ENCODE results near the gene LRRC51. TPM values are rescaled to one million over a fixed set of nuclear protein-coding genes. Genes with fewer than 3 reads are reported as not detected.
"Not testable (repeated sequence)": the region's sequence is repeated elsewhere in the genome, so short reads cannot be mapped to it uniquely, and the experiment has no call there.

Gene LRRC51
- total RNA-seq, 1 donor: 0.63 TPM

GRCh38 chr11:72112143-72112977 lies 31.7 kb downstream of the LRRC51 start, which contains the start of gene ANAPC15:
Gene ANAPC15, minus strand, starts transcription at chr11:72112695. Its CDS starts 1,419 bp downstream, at chr11:72111276.
- Histone ChIP-seq H3K4me3 (ENCODE audit: low read length) (peak within 1 kb of the TSS; percentile 61), H3K27me3 (ENCODE audit: insufficient read depth, low read length) (no peaks in the 10 kb centered on the region), H3K9me3 (ENCODE audit: low read depth, low read length) (no peaks in the 10 kb centered on the region), H3K4me1 (ENCODE audit: insufficient read depth, low read length) (peaks cover 30% of the 10 kb centered on the region)

GRCh38 chr11:72112978-72113808 lies 32.5 kb downstream of the LRRC51 start:
- Histone ChIP-seq H3K4me3 (ENCODE audit: low read length) (peak overlapping the region; percentile 61), H3K9me3 (ENCODE audit: low read depth, low read length) (no peaks in the 10 kb centered on the region), H3K4me1 (ENCODE audit: insufficient read depth, low read length) (peaks cover 30% of the 10 kb centered on the region), H3K27me3 (ENCODE audit: insufficient read depth, low read length) (no peaks in the 10 kb centered on the region)

- H3K4me1 ChIP-seq (ENCODE audit: insufficient read depth, low read length): peaks cover 41% of the 10 kb centered on the region
- H3K27me3 ChIP-seq (ENCODE audit: insufficient read depth, low read length): no peaks in the 10 kb centered on the region
- H3K4me3 ChIP-seq (ENCODE audit: low read length): no peak overlapping the region
- H3K9me3 ChIP-seq (ENCODE audit: low read depth, low read length): no peaks in the 10 kb centered on the region
Measured at GRCh38 chr11:72114570-72114969, 33.9 kb downstream of the LRRC51 start.

GRCh38 chr11:72116019-72116755 lies 35.5 kb downstream of the LRRC51 start:
- H3K9me3 ChIP-seq (ENCODE audit: low read depth, low read length): no peaks in the 10 kb centered on the region
- H3K27me3 ChIP-seq (ENCODE audit: insufficient read depth, low read length): no peaks in the 10 kb centered on the region
- peaks cover 41% of the 10 kb centered on the region for H3K4me1 ChIP-seq (ENCODE audit: insufficient read depth, low read length)
- H3K4me3 ChIP-seq (ENCODE audit: low read length): no peak overlapping the region

- no peaks in the 10 kb centered on the region for H3K27me3 ChIP-seq (ENCODE audit: insufficient read depth, low read length)
- peaks cover 26% of the 10 kb centered on the region for H3K4me1 ChIP-seq (ENCODE audit: insufficient read depth, low read length)
- H3K9me3 ChIP-seq (ENCODE audit: low read depth, low read length): no peaks in the 10 kb centered on the region
- no peak overlapping the region for H3K4me3 ChIP-seq (ENCODE audit: low read length)
Measured at GRCh38 chr11:72119198-72119597, 38.5 kb downstream of the LRRC51 start.

- Histone ChIP-seq H3K4me1 (ENCODE audit: insufficient read depth, low read length) (peaks cover 32% of the 10 kb centered on the region), H3K4me3 (ENCODE audit: low read length) (no peak overlapping the region), H3K9me3 (ENCODE audit: low read depth, low read length) (no peaks in the 10 kb centered on the region), H3K27me3 (ENCODE audit: insufficient read depth, low read length) (no peaks in the 10 kb centered on the region)
Measured at GRCh38 chr11:72120930-72121329, 40.3 kb downstream of the LRRC51 start.

- Histone ChIP-seq H3K27me3 (ENCODE audit: insufficient read depth, low read length) (no peaks in the 10 kb centered on the region), H3K9me3 (ENCODE audit: low read depth, low read length) (no peaks in the 10 kb centered on the region), H3K4me1 (ENCODE audit: insufficient read depth, low read length) (peaks cover 24% of the 10 kb centered on the region), H3K4me3 (ENCODE audit: low read length) (no peak overlapping the region)
Measured at GRCh38 chr11:72122607-72123006, 42.0 kb downstream of the LRRC51 start.

GRCh38 chr11:72123117-72123653 lies 42.5 kb downstream of the LRRC51 start:
- H3K9me3 ChIP-seq (ENCODE audit: low read depth, low read length): no peaks in the 10 kb centered on the region
- no peak overlapping the region for H3K4me3 ChIP-seq (ENCODE audit: low read length)
- H3K4me1 ChIP-seq (ENCODE audit: insufficient read depth, low read length): peaks cover 24% of the 10 kb centered on the region
- no peaks in the 10 kb centered on the region for H3K27me3 ChIP-seq (ENCODE audit: insufficient read depth, low read length)

GRCh38 chr11:72124046-72124445 lies 43.4 kb downstream of the LRRC51 start:
- Histone ChIP-seq H3K4me1 (ENCODE audit: insufficient read depth, low read length) (peaks cover 18% of the 10 kb centered on the region), H3K4me3 (ENCODE audit: low read length) (no peak overlapping the region), H3K27me3 (ENCODE audit: insufficient read depth, low read length) (no peaks in the 10 kb centered on the region), H3K9me3 (ENCODE audit: low read depth, low read length) (no peaks in the 10 kb centered on the region)

GRCh38 chr11:72125956-72126355 lies 45.3 kb downstream of the LRRC51 start:
- no peak overlapping the region for H3K4me3 ChIP-seq (ENCODE audit: low read length)
- H3K4me1 ChIP-seq (ENCODE audit: insufficient read depth, low read length): peaks cover 16% of the 10 kb centered on the region
- H3K27me3 ChIP-seq (ENCODE audit: insufficient read depth, low read length): no peaks in the 10 kb centered on the region
- H3K9me3 ChIP-seq (ENCODE audit: low read depth, low read length): no peaks in the 10 kb centered on the region

- Histone ChIP-seq H3K27me3 (ENCODE audit: insufficient read depth, low read length) (no peaks in the 10 kb centered on the region), H3K9me3 (ENCODE audit: low read depth, low read length) (no peaks in the 10 kb centered on the region), H3K4me1 (ENCODE audit: insufficient read depth, low read length) (peaks cover 32% of the 10 kb centered on the region), H3K4me3 (ENCODE audit: low read length) (no peak overlapping the region)
Measured at GRCh38 chr11:72127923-72128322, 47.3 kb downstream of the LRRC51 start.

GRCh38 chr11:72129381-72129780 lies 48.7 kb downstream of the LRRC51 start:
- H3K4me1 ChIP-seq (ENCODE audit: insufficient read depth, low read length): peaks cover 39% of the 10 kb centered on the region
- H3K4me3 ChIP-seq (ENCODE audit: low read length): no peak overlapping the region
- H3K9me3 ChIP-seq (ENCODE audit: low read depth, low read length): no peaks in the 10 kb centered on the region
- H3K27me3 ChIP-seq (ENCODE audit: insufficient read depth, low read length): no peaks in the 10 kb centered on the region

GRCh38 chr11:72132646-72133045 lies 52.0 kb downstream of the LRRC51 start:
- Histone ChIP-seq H3K4me3 (ENCODE audit: low read length) (no peak overlapping the region), H3K27me3 (ENCODE audit: insufficient read depth, low read length) (no peaks in the 10 kb centered on the region), H3K9me3 (ENCODE audit: low read depth, low read length) (no peaks in the 10 kb centered on the region), H3K4me1 (ENCODE audit: insufficient read depth, low read length) (peaks cover 62% of the 10 kb centered on the region)

- H3K27me3 ChIP-seq (ENCODE audit: insufficient read depth, low read length); H3K9me3 ChIP-seq (ENCODE audit: low read depth, low read length): not testable (repeated sequence)
- peak within 1 kb of the TSS; percentile 37 for H3K4me3 ChIP-seq (ENCODE audit: low read length)
- H3K4me1 ChIP-seq (ENCODE audit: insufficient read depth, low read length): peaks cover 89% of the 10 kb centered on the region
Measured at GRCh38 chr11:72135473-72135872, 54.8 kb downstream of the LRRC51 start, which contains the start of gene FOLR3. Gene FOLR3, plus strand, starts transcription at chr11:72135725. Its CDS starts 228 bp downstream, at chr11:72135953.

Data from mononuclear cell (primary cell).